ENCODE data around the gene NEK10.
"Not testable (repeated sequence)": the region's sequence is repeated elsewhere in the genome, so short reads cannot be mapped to it uniquely, and the experiment has no call there.

The NEK10 gene

DNA sequence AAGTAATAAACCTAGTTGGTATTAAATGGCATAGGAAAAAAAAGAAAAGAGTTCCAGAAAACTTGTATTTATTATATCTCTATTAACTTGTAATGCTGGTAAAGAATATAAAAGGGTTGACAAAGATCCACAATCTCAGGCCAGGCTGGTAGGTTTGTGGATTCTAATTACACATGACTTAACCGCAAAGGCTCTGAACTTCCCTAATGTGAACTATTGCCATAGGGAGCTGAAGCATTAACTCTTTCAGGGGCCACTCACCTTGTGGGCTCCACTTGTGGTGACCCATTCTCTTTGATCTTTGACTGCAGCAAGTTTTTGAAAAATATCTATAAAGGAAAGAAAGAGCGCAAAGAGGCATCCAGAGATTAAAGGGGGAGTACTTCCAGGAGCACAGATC is 58.5 kb downstream of the NEK10 start:
- no peak for DNase-seq

DNA sequence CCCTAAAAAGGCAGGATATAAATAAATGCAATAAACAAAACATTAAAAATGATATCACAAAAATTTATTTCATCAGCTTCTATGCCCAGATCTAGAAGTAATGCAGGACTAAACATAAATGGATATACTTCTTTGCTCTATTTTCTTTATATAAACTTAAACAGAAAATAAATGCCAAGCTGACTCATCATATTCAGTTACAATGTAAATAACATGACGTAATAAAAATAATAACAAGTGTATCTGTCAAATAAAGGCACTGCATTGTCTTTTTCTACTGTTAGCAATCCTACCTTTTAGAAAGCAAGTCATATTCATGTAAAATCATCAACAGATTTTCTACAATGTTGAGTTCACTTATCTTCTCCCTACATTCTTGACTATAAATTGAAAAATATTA is 61.6 kb downstream of the NEK10 start:
- no peak for DNase-seq

DNA sequence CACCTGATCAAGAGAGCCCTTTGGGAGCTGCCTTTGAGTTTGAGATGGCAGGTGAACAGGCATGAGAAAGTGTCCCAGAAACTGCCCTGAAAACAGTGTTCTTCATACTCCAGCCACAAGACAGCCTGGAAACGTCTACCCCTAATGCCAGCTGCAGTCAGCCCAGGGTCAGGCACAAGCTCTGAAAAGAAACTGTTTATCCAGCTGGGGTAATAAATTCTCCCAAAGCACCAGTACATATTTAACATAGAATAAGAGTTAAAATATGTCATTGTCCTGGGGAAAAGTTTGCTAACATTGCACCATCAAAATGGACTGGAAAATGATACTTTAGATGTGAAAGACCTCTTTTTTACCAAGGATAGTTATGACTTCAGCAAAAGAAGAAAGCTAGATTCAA is 66.3 kb downstream of the NEK10 start:
- no peak for DNase-seq

DNA sequence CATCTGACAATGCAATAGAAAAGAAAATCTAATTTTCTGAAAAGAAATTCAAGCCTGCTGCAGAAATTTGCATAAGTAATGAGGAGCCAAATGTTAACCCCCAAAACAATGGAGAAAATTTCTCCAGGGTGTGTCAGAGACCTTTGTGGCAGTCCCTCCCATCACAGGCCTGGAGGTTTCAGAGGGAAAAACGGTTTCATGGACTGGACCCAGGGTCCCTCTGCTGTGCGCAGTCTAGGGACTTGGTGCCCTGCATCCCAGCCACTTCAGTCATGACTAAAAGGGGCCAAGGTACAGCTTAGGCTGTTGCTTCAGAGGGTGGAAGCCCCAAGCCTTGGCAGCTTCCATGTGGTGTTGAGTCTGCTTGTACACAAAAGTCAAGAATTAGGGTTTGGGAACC is 70.2 kb downstream of the NEK10 start:
- DNase-seq = not testable (repeated sequence)

DNA sequence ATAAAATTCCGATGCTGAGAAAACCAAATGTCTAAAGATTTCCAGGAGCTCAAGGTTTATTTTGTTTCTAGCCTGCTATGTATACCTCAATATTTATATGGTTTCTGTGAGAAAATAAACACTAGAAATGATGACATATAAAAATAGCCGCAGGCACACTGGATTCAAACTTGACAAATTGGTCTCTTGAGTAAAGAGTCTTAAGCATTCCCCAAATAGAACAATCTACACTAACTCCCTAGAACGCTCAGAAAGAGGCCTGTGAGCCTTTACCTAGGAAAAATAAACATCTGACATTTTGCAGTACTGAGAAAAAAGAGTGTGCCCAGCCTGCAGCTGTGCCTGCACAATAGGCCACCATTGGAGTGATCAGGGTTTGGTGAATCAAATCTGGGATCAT is 75.2 kb downstream of the NEK10 start:
- no peak for DNase-seq

DNA sequence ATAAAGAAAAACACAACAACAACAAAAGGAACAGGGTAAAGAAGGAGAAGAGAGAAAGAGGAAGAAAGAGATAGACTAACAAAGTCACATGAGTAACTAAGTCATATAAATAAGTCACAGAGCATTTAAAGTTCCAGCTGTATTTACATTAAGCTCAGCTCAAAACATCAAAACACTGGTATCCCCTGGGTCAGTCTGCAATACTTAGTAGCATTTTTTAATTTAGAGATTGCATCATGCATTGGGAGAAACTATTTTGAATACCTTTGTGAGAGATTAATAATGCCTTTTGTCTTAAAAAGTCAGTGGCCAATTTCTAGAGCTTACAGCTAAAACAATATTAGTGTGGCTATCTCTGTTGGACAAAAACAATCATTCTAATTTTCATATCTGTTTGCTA is 78.4 kb downstream of the NEK10 start:
- DNase-seq = no peak

DNA sequence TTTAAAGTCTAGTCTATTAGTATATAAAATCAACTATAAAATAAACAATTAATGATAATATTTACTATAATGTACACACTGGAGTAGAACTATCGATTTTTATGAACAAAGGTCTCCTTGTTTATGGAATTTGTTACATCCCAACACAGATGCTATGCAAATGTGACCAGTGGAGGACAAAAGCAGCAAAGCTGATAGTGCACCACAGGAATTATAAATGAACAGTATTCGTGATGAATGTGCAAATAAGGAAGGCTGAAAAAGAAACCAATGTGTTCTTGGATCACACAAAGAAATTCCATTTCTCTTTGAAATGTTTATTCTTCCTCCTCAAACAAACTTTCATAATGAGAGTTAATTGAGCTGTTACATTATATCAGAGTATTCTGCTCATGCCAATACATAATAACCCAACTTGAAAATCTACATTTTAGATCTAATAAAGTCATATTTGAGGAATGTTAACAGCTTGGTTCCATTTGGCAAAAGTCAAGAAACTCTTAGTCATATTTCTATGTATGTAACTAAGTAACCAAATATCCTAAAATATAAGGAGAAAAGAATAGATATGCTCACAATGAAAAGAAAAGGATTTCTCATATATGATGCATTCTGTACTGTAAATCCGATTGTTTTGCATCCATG is 79.3 kb downstream of the NEK10 start:
- DNase-seq = no peak

DNA sequence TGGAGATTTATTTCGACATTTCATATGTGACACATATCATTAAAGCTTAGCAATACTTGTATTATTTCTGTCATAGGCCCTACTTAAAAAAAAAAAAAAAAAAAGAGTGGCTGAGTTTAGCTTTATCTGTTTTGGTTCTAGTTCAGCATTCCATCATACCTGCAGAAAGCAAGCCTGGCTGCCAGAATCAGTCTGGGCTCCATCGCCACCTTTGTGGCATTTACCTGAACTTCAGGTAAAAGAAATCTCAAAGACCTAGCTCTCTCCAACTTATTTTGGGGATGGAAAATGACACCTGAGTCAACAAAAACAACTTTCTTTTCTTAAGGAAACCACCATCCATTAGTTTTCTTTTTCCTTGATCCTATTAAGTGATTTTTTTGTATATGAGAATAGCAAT is 82.1 kb downstream of the NEK10 start:
- no peak for DNase-seq

DNA sequence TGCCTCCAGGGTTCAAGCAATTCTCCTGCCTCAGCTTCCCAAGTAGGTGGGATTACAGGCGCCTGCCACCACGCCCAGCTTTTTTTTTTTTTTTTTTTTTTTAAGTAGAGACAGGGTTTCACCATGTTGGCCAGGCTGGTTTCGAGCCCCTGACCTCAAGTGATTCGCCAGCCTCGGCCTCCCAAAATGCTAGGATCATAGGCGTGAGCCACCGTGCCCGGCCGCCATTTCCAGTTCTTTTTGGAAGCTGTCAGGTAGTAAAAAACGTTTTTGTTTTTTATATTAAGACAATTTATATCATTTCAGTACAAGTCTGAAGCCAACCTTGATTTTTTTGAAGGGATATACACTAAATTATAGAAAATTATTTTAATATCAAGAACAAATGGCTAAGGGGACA is 82.7 kb downstream of the NEK10 start:
- not testable (repeated sequence) for DNase-seq

DNA sequence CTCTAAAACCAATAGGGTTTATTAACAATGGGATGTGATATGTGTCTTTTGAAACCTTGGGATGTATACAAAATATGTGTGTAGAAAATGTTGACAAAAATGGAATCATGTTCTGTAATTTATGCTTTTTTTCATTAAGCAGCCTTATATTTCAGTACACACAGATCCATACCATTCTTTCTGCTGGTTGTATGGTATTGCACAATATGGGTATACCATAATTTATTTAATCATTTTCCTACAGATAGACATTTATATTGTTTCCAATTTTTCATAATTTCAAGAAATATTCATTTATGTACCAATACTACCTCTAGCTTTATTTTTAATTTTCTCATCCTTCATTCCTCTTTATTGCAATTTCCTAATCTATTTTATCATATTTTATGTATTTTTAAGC is 83.5 kb downstream of the NEK10 start:
- DNase-seq = no peak

DNA sequence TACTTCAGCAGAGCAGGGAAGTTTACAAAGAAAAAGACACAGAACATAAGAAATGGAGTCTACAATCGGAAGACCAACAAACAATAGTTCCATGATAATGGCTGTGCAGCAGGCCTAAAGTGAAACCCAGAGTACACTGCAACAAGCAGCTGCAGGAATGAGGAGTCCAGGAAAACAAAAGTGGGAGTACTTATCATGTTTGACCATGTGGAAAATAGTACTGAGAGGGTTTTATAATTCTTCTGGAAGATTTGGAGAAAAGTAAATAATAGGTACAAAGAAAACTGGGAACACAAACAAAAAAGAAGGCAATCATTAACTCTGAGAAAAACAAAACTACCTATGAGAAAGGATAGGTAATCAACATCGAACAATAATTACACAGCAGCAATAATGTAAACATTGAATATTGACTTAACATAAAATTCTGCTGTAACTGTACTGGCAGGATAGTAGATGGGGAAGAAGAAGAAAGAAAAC is 87.5 kb downstream of the NEK10 start:
- no peak for DNase-seq

DNA sequence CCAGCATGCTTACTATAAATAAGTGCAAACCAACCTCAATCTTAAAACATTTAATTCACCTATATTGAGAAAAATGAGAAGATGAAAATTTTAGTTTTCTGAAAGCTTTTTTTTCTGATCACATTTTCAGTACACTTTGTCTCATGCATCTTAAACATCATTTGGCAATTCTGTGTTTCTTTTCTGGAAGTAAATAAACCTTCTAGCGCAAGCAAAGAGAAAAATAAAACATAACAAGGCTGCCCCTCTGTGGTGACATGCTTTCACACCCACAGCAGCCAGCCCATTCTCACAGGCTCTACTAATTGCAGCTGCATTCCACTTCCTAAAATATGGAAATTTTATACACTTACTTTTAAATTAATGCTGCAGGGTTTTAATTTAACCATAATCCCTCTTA is 90.1 kb downstream of the NEK10 start:
- no peak for DNase-seq

DNA sequence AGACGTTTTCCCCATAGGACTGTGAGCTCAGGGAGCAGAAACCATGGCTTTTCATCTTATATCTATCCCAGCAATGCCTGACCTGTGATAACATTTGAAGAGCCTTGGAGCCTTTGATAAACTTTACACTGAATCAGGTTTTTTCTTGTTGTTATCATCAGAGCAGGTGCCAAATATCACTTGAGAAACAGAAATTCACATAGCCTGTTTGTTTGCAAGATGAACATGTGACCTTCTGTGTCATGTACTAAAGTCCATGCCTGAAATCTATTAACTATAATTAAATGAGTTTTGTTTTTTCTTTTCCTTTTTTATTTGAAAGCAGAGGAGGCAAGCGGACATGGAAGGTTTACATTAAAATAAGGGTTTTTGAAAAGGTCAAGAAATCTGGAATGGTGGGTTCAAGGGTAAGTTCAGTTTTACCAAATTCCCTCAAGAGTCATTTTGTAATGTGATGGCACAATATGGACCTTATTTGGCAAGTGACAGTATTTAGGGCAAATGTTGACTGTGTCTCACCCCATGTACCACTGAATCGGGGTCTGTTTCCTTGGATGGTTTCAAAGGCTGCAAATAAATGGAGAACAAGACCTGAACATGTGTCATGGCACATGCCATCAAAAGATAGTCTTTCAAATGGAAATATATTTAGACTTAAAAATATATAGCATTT is 90.7 kb downstream of the NEK10 start:
- DNase-seq = no peak

DNA sequence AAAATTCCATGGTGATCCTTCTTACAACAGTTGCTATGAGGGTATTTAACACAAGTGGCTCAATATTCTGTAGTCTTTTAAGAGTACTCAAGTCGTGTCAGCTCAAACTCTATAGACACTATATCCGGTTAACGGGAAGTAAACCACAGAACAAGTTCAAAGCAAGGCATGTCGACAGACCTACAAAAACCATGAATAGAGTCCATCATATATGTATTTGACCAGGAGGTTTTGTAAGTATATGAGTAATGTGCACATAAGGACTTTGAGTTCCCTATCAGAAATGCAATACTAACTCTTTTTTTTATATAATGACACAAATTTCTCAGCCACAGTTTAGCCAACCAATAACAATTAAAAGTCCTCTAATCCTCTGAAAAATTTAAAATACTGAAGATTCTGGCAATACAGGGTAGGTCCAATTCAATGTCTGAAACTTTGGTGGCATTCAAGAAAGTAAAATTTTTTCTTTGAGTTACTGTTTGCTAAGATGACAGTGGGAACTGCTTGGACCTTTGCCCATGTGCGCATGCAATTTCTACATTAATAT is 93.7 kb downstream of the NEK10 start:
- DNase-seq = no peak

DNA sequence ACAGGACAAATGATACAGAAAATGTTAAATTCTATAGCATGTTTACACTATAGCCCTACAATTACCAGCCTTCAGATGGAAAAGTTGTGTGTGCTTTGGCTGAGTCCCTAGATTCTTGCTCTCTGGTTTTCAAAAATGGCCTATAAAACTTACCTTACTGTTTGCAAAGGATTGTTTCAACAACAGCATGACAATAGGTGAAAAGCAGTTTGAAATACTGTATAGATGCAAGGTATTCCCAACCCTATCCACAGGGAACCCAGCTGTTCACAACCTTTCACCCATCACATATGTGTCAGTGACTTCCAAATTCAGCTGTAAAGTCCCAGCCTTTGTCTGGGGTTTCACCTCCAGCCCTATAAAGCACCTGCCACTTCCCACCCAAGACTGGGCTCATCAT is 97.3 kb downstream of the NEK10 start:
- DNase-seq = no peak

DNA sequence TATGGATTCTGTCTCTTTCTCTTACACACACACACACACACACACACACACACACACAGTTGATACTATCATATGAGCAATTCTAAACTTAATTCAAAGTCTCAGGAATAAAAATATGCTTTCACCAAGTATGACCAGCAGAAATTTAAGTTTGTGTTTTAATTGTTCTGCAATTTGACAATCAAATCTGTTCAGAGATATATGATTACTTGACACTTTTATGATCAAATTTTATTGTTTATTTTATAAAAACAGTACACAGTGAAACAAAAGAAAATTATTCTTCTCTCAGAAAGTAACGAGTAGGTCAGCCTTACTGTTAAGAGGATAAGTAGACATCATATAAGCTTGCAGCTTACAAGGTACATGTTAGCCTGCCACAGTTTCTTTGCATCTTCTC is 114.3 kb downstream of the NEK10 start:
- no peak for DNase-seq

DNA sequence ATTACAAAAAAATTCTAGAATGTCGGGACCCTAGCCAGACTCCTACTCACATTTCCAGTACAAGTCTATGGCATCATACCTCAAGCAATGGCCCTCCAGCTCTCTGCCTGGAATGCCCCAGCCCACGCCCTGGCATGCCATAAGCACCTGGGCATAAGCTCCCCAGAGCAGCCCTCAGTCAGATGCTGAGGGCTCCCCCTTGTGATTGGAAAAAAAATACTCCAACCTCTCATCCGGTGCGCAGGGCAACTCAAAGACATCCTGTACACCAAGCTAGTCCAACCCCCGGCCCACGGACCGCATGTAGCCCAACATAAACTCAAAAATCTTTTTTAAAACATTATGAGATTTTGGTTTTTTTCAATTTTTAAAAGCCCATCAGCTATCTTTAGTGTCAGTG is 115.4 kb downstream of the NEK10 start:
- DNase-seq = no peak

DNA sequence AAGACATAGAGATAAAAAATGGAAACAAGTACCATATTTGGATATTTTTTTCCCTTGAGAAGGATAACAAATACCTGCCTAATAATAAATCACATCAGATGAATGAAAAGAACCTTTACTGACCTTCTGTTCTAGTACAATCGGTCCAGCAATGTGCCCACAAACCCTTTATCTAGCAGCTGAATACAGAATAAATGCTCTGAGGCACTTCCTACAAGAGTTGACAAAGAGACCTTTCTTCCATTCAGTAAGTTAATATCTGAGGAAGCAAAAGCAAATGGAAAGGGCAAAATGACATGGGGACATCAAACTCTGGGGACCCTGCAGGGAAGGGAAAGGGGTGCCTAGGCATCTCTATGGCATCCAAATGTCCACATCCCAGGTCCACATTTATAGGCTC is 115.8 kb downstream of the NEK10 start:
- DNase-seq = no peak

DNA sequence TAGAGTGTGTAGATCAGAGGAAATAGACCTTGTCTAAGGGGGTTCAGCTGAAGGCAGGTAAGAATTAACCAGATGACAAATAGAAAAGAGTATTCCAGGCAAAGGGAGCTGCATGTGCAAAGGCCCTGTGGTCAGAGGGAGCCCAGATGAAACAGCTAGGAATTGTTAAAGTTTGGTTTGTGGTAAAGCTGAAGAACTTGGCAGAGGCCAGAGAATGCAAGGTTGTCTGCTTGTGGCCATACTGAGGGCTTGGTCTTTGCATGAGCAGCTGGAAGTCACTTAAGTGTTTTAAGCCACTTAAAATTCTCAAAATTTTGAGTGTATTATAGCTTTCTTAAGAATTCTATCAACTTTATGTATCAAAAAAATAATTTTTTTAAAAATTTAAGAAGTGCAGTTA is 116.5 kb downstream of the NEK10 start:
- no peak for DNase-seq

DNA sequence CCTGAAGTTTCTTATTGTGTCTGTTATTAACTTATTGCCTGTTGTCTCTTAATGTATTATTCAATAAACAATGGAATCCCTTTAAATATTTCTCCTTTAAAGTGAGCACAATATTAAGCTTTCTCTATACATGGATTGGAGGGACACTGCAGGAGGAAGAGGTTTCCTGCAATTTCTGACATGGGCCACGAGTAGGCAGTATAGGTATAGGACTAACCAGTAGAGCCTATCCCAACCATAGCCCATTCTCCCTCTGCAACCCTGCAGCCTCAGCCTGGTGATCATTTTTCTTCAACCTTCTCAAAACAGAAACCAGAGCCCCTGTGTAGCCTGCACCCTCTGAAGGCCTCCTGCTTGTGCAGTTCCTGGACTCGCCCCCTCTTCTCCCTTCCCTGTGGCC is 124.8 kb downstream of the NEK10 start:
- no peak for DNase-seq

DNA sequence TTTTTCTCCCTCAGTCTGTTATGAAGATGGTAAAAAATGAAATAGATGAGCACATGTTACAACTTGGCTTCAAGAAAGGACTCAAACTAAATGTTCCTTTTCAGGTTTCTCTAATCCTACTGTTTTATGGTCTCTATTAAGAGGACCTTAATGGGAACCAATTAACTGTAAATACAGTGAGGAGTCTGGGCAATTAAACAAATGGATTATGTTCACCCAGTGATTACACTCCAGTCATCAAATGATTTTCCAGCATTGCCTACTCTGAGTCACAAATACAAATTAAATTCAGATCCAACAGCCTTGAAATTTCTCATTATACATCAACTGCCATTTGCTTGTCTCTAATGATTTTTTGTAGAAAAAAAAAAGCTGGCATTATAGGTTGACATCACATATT is 129.2 kb downstream of the NEK10 start:
- no peak for DNase-seq

DNA sequence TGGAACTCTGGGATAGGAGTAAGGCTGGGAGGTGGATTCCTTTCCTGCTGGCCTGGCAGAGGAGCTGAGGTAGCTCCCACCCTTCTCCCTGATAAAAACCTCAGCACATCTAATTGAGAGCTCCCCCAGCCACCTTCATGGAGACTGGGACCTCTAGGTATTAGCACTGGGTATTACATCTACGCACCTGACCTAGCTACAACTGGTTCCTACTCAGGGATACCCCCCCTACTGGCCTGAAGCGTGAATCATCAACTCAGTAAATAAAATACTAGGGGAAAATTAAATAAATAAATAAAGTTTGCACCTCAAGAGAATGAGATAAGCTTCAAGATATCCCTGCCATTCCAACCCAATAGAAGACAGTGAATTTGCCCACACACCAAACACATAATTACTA is 140.4 kb downstream of the NEK10 start:
- DNase-seq = no peak

DNA sequence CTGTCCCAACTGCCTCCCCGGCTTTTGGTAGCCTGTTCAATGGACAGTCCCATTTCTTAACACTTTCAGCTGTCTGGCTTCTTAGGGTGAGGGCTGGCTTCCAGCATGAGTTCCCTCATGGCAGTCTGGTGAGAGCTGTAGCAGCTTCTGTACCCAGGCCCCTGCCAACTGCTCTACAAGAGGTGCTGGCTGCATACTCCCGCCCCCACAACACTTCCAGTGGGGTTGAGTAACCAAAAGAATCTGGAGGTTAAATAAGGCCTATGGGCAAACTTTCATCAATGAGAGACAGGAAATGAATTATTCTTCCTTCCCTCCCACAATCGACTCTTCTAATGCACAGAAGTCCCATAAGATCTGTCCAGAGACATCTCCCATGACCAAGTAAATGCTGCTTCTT is 145.0 kb downstream of the NEK10 start:
- DNase-seq = no peak

DNA sequence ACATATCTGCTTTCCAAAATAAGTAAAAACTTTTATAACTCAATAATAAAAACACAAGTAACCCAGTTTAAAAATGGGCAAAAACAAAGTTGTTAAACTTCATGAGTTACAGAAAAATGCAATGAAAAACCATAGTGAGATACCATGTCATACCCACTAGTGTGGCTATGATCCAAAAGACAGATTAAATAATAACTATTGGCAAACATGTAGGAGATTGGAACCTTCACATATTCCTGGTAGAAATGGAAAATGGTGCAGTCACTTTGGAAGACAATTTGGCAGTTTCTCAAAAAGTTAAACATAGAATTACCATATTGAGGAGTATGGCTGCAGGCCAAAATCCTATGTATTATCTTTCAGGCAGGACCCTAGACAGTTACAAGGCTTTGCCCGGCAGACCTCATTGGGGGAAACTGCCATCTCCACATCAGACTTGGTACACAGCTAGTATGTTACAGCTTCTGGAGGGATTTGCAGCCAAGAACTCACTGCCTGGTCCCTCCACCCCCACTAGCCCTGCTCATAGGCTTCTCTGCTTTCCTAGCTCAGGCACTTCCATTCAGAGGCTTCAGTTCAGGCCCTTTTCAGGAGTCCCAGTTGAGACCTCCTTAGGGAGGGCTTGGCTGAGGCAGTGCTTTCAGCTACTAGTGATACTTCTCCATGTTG is 147.8 kb downstream of the NEK10 start:
- DNase-seq = no peak
